ENCODE results near the gene STBD1.

STBD1 gene

GRCh38 chr4:76276813-76277212, 29.7 kb upstream of the STBD1 start:
- H3K36me3 ChIP-seq (ENCODE audit: insufficient read depth, low read length): no peaks in the 10 kb centered on the region
- H3K9me3 ChIP-seq (ENCODE audit: insufficient read depth, low read length, severe bottlenecking): no peaks in the 10 kb centered on the region
- H3K4me1 ChIP-seq (ENCODE audit: insufficient read depth, low read length): no peaks in the 10 kb centered on the region
- no peak overlapping the region for H2AFZ ChIP-seq (ENCODE audit: low read depth, low read length)
- H3K27ac ChIP-seq (ENCODE audit: low read length): no peak overlapping the region
- H3K79me2 ChIP-seq (ENCODE audit: insufficient read depth, low read length): no peaks in the 10 kb centered on the region
- ATAC-seq (ENCODE audit: insufficient read depth, low read depth) (no peak), DNase-seq (no peak)
- H3K4me2 ChIP-seq (ENCODE audit: insufficient read depth, low read length): no peak overlapping the region
- no peaks in the 10 kb centered on the region for H4K20me1 ChIP-seq (ENCODE audit: insufficient read depth, low read length)
- H3K9ac ChIP-seq (ENCODE audit: low read depth, low read length): no peak overlapping the region
- H3K4me3 ChIP-seq (ENCODE audit: low read depth in 1 of 2, low read length in 2 of 2): no peak overlapping the region
- TF ChIP-seq CTCF (IDR thresholded peaks at IDR 0.05; ENCODE audit: borderline replicate concordance, extremely low read depth, low read length, poor library complexity, severe bottlenecking) (no peak), EZH2 (IDR thresholded peaks at IDR 0.05; ENCODE audit: borderline replicate concordance, low read depth, low read length, severe bottlenecking) (no peak)
- no peaks in the 10 kb centered on the region for H3K27me3 ChIP-seq (ENCODE audit: insufficient read depth, low read length, poor library complexity)

GRCh38 chr4:76277667-76278066, 28.9 kb upstream of the STBD1 start:
- no peaks in the 10 kb centered on the region for H3K36me3 ChIP-seq (ENCODE audit: insufficient read depth, low read length)
- no peak overlapping the region for H3K9ac ChIP-seq (ENCODE audit: low read depth, low read length)
- no peaks in the 10 kb centered on the region for H3K27me3 ChIP-seq (ENCODE audit: insufficient read depth, low read length, poor library complexity)
- no peak for DNase-seq
- H3K9me3 ChIP-seq (ENCODE audit: insufficient read depth, low read length, severe bottlenecking): no peaks in the 10 kb centered on the region
- no peak overlapping the region for H3K4me2 ChIP-seq (ENCODE audit: insufficient read depth, low read length)
- TF ChIP-seq EZH2 (IDR thresholded peaks at IDR 0.05; ENCODE audit: borderline replicate concordance, low read depth, low read length, severe bottlenecking) (no peak), CTCF (IDR thresholded peaks at IDR 0.05; ENCODE audit: borderline replicate concordance, extremely low read depth, low read length, poor library complexity, severe bottlenecking) (no peak)
- H3K4me1 ChIP-seq (ENCODE audit: insufficient read depth, low read length): no peaks in the 10 kb centered on the region
- H4K20me1 ChIP-seq (ENCODE audit: insufficient read depth, low read length): no peaks in the 10 kb centered on the region
- H3K27ac ChIP-seq (ENCODE audit: low read length): no peak overlapping the region
- no peak overlapping the region for H3K4me3 ChIP-seq (ENCODE audit: low read depth in 1 of 2, low read length in 2 of 2)
- no peaks in the 10 kb centered on the region for H3K79me2 ChIP-seq (ENCODE audit: insufficient read depth, low read length)
- no peak for ATAC-seq (ENCODE audit: insufficient read depth, low read depth)
- H2AFZ ChIP-seq (ENCODE audit: low read depth, low read length): no peak overlapping the region

- no peak overlapping the region for H2AFZ ChIP-seq (ENCODE audit: low read depth, low read length)
- TF ChIP-seq CTCF (IDR thresholded peaks at IDR 0.05; ENCODE audit: borderline replicate concordance, extremely low read depth, low read length, poor library complexity, severe bottlenecking): no peak
- H3K9ac ChIP-seq (ENCODE audit: low read depth, low read length): no peak overlapping the region
- H3K4me1 ChIP-seq (ENCODE audit: insufficient read depth, low read length): no peaks in the 10 kb centered on the region
- DNase-seq (no peak), ATAC-seq (ENCODE audit: insufficient read depth, low read depth) (no peak)
- H3K4me3 ChIP-seq (ENCODE audit: low read depth in 1 of 2, low read length in 2 of 2): no peak overlapping the region
- no peaks in the 10 kb centered on the region for H4K20me1 ChIP-seq (ENCODE audit: insufficient read depth, low read length)
- H3K36me3 ChIP-seq (ENCODE audit: insufficient read depth, low read length): no peaks in the 10 kb centered on the region
- no peaks in the 10 kb centered on the region for H3K27me3 ChIP-seq (ENCODE audit: insufficient read depth, low read length, poor library complexity)
- no peaks in the 10 kb centered on the region for H3K79me2 ChIP-seq (ENCODE audit: insufficient read depth, low read length)
- H3K9me3 ChIP-seq (ENCODE audit: insufficient read depth, low read length, severe bottlenecking): no peaks in the 10 kb centered on the region
- H3K4me2 ChIP-seq (ENCODE audit: insufficient read depth, low read length): no peak overlapping the region
- no peak overlapping the region for H3K27ac ChIP-seq (ENCODE audit: low read length)
Observed at GRCh38 chr4:76278583-76278982, 27.9 kb upstream of the STBD1 start.

GRCh38 chr4:76279462-76279861, 27.1 kb upstream of the STBD1 start:
- no peaks in the 10 kb centered on the region for H3K27me3 ChIP-seq (ENCODE audit: insufficient read depth, low read length, poor library complexity)
- H3K9ac ChIP-seq (ENCODE audit: low read depth, low read length): no peak overlapping the region
- H3K4me2 ChIP-seq (ENCODE audit: insufficient read depth, low read length): no peak overlapping the region
- no peak for DNase-seq
- no peaks in the 10 kb centered on the region for H3K9me3 ChIP-seq (ENCODE audit: insufficient read depth, low read length, severe bottlenecking)
- no peaks in the 10 kb centered on the region for H3K36me3 ChIP-seq (ENCODE audit: insufficient read depth, low read length)
- TF ChIP-seq EZH2 (IDR thresholded peaks at IDR 0.05; ENCODE audit: borderline replicate concordance, low read depth, low read length, severe bottlenecking) (no peak), CTCF (IDR thresholded peaks at IDR 0.05; ENCODE audit: borderline replicate concordance, extremely low read depth, low read length, poor library complexity, severe bottlenecking) (no peak)
- no peaks in the 10 kb centered on the region for H3K4me1 ChIP-seq (ENCODE audit: insufficient read depth, low read length)
- no peak overlapping the region for H2AFZ ChIP-seq (ENCODE audit: low read depth, low read length)
- no peak overlapping the region for H3K27ac ChIP-seq (ENCODE audit: low read length)
- H3K79me2 ChIP-seq (ENCODE audit: insufficient read depth, low read length): no peaks in the 10 kb centered on the region
- no peak for ATAC-seq (ENCODE audit: insufficient read depth, low read depth)
- no peak overlapping the region for H3K4me3 ChIP-seq (ENCODE audit: low read depth in 1 of 2, low read length in 2 of 2)
- no peaks in the 10 kb centered on the region for H4K20me1 ChIP-seq (ENCODE audit: insufficient read depth, low read length)

All from DND-41 (cell line).